Measurements from ENCODE around the gene RMI1.

DNA sequence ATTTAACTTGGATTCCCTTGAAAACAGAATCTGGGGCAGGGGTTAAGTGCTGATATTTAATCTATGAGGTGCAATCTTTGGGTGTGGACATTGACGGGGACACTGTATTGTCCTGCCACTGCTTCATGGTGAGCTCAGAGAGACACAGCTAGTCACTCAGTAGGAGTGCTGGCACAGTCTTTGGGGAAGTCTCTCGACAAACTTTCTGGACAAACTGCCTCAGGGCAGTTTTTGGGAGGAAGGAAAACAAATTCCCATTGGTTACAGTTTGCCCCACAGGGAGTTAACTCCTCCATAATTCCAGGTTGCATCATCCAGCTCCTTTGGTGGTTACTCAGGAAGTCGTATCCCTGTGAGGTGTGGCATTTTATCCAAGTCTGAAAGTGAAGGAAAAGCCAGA lies 18.4 kb upstream of the RMI1 start:
- no peak for TF ChIP-seq CTCF (IDR thresholded peaks at IDR 0.05 in 4 of 5, conservative IDR thresholded peaks at IDR 0.05 in 1 of 5)
- TF ChIP-seq POLR2A (IDR thresholded peaks at IDR 0.05): no peak

Measured in gastrocnemius medialis (tissue), 4 donors.